ENCODE data around the gene TMEM170B.

- TF ChIP-seq CTCF (IDR thresholded peaks at IDR 0.05) (no peak), ETV6 (CRISPR knock-in tag; IDR thresholded peaks at IDR 0.05) (no peak), OVOL2 (CRISPR knock-in tag; IDR thresholded peaks at IDR 0.05; ENCODE audit: borderline replicate concordance) (no peak), FOXJ3 (CRISPR knock-in tag; IDR thresholded peaks at IDR 0.05; ENCODE audit: borderline replicate concordance) (no peak), NFE2L1 (CRISPR knock-in tag; IDR thresholded peaks at IDR 0.05) (no peak), ZNF416 (CRISPR knock-in tag; IDR thresholded peaks at IDR 0.05) (no peak), MAX (CRISPR knock-in tag; IDR thresholded peaks at IDR 0.05) (no peak), NFYB (CRISPR knock-in tag; conservative IDR thresholded peaks at IDR 0.05; ENCODE audit: low read depth) (no peak), SP1 (CRISPR knock-in tag; conservative IDR thresholded peaks at IDR 0.05) (no peak), SOX15 (CRISPR knock-in tag; IDR thresholded peaks at IDR 0.05) (no peak)
Observed at GRCh38 chr6:11543919-11544518, 6.5 kb downstream of the TMEM170B start.
